ENCODE data around the gene DTNBP1.

- TF ChIP-seq CTCF (IDR thresholded peaks at IDR 0.05; ENCODE audit: low read depth, low read length, poor library complexity, severe bottlenecking) (no peak), EZH2phosphoT487 (IDR thresholded peaks at IDR 0.05; ENCODE audit: borderline replicate concordance, low read length) (no peak)
Measured at GRCh38 chr6:15658181-15658744, 4.6 kb downstream of the DTNBP1 start.
